Activated CD8-positive, alpha-beta memory T cell treated with anti-CD3 and anti-CD28 coated beads for 4 hours (primary cell): ENCODE measurements around the gene SLC25A24.
"Not testable (repeated sequence)": the region's sequence is repeated elsewhere in the genome, so short reads cannot be mapped to it uniquely, and the experiment has no call there.

Experiments used
- DNase-seq, 2 donors: peaks; one replicate each; pipeline ENCODE4 v3.0.0-alpha.2; 2020; ENCODE audit warnings: low read depth in 2 of 2

Gene SLC25A24

GRCh38 chr1:108199781-108200686, at the start of gene SLC25A24:
TSS of gene SLC25A24 (minus strand) at chr1:108200343. CDS start at chr1:108200138, 205 bp downstream.
- DNase-seq, result peak; percentile 21 to 35

DNA sequence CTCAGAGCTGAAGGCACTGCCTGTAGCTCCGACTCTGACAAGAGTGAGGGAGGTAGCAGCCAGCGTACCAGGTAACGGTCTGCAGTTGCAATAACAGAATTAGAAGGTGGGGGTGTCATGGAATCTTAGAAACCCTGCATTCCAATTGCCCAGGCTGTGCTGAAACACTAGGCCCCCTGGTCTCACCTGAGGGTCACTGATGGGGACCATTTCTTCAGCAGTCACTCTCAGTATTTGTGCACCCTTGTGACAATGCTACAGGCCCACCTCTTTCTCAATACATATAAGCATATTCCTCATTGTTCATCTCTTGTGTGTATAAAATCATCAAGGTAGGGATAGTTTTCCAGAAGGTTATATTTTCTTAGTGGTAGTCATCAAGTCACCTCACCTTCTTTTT, 43.8 kb upstream of the SLC25A24 start, which contains the start of gene NBPF4:
NBPF4 (minus strand) TSS at position 101 of the 400 bp plus-strand sequence. CDS start 315 bp downstream, outside the sequence.
- not testable (repeated sequence) for DNase-seq

- not testable (repeated sequence) for DNase-seq
Observed at GRCh38 chr1:108239426-108239825, 39.3 kb upstream of the SLC25A24 start.

DNA sequence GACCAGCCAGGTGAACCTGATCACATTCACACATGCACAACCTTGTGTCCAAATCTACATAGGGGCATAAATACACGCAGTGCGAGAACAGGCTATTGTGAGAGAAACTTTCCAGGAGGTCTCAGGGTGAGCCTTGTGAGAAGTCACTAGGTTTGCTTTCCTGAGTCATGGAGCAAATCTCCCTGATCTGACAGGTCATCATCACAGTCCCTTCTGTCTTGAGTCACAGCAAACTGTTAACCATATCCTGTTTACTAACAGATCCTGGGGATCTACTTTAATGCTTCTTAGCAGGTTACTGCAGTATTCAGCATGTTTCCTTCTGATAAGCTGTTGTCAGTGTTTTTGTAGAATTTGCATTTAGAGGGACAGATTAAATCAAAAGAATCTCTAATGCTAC, 35.2 kb upstream of the SLC25A24 start:
- DNase-seq, result not testable (repeated sequence)

DNA sequence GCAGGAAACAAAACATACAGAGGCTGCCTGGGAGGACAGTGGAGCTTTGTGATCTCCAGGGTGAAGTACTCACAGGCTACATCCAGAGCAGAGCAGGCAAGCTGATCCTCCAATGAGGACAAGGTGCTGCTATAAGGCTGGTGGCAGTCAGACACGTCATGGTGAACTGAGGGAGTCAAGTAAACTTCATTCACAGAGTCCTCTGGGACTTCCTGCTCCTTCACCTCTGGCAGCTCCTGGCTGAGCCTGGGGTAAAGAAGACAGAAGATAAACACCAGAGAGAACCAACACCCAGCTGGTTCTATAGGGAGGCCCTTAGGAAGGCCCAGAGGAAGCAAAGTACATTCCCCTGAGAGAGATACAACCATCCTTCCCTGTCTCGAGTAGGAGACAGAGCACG, 32.0 kb upstream of the SLC25A24 start:
- not testable (repeated sequence) for DNase-seq

DNA sequence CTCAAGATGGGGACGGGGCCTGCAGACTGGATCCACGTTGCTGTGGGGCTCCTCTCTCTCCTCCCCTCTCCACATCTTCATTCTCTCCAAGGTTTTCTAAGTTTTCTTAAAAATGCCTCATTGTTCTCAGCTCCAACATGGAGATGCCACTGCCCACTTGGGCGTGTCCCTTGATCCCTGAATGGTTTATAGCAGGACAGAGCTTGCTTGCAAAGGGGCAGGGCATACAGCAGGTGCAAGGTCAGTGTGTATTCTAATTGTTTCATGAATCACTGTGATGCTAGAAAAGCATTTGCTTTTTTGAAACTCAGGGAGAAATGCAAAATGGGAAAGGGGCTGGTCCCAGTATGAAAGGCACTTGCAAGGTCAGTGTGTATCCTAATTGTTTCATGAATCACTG, 29.8 kb upstream of the SLC25A24 start:
- not testable (repeated sequence) for DNase-seq

GRCh38 chr1:108227772-108228171, 27.6 kb upstream of the SLC25A24 start:
- DNase-seq, result not testable (repeated sequence)

DNA sequence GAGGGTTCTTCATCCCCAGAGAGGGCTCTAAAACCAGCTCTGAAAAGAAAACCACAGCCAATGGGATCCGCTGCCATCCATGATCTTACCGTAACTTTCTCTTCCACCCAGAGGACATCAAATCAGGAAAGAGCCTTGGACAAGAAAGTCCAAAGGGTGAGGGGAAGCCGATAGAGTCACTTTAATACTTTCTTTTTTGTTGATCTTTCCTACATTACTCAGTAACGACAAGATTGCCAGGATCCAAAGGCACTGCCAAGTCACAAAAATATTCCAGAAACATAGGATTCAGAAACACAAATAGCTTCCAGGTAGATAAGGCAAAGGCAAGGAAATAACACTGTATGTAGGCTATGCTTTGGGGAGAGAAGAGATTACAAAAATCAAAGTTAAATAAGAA, 26.7 kb upstream of the SLC25A24 start:
- not testable (repeated sequence) for DNase-seq

DNA sequence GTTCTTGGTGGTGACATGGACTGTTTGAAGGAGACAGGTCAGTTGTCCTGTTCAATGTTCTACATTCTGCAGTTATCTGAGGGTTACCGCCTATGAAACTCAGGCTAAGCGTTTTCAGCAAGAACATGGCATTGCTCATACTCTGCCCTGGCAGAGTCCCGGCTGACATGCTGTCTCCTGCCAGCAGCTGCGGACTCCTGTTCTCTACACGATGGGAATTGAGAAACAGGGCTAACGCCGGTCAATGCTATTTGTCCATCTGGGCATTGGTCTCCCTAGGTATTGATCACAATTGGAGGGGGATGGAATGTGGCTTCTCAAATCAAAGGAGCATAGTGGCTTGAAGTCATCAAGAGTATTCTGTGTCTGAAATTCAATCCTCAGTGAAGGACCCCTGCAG, 23.1 kb upstream of the SLC25A24 start:
- not testable (repeated sequence) for DNase-seq

DNA sequence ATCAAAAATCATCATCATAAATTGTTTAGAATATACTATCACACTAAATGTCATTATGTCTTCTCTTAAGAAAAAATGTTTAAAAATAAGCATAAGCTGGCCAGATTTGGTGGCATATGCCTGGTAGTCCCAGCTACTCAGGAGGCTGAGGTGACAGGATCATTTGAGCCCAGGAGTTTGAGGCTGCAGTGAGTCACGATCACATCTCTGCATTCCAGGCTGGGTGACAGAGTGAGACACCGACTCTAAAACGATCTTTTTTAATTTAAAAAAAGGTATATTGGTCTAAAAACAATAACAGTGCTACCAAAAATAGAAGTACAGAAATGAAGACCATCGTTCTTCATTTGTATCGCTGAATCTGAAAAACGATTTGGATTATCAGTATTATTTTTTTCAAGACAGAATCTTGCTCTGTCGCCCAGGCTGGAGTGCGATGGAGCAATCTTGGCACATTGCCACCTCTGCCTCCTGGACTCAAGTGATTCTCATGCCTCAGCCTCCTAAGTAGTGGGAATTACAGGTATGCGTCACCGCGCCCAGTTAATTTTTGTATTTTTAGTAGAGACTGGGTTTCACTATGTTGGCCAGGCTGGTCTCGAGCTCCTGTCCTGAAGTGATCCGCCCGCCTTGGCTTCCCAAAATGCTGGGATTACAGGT, 17.5 kb upstream of the SLC25A24 start:
- DNase-seq, result not testable (repeated sequence)

- DNase-seq, result not testable (repeated sequence)
Observed at GRCh38 chr1:108217007-108217406, 16.9 kb upstream of the SLC25A24 start.

DNA sequence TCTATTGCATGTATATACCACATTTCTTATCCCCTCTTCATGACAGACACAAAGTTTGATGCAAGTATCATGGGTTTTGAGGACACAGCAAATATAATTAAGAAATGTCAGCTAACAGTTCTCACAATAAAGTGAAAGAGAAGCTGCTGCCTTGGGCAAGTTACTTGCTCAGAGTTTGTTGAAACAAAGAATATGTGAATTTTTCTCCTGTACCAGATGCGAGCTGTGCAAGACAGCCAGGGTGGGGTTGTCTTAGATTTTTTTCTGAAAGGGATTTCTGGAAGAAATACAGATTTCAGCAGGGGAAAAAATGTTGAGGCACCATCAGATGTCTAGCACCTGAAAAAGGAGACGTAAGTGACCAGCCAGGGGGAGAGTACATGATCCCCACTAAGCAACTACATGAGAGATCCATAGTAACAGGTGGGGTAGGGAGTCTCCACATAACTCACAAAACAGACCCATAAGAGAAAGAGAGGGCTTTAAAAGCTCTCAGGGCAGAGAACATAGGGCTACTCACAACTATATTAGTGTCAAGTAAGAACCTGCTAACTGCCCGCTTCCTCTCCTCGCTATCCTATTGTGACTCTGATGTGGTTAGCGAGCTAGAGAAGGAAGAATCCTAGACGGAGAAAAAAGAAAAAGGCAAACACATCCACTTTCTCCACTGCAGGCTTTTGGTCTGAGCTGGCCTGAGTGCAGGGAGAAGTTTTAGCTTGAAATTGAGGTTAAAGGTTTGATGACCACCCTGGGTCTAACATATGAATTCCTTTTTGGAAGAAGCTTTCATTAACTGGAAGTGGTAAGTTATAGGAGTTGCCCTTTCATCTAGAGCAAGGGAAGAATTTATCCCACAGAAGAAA, 16.1 kb upstream of the SLC25A24 start:
- not testable (repeated sequence) for DNase-seq

- not testable (repeated sequence) for DNase-seq
Observed at GRCh38 chr1:108214641-108215465, 14.7 kb upstream of the SLC25A24 start.

DNA sequence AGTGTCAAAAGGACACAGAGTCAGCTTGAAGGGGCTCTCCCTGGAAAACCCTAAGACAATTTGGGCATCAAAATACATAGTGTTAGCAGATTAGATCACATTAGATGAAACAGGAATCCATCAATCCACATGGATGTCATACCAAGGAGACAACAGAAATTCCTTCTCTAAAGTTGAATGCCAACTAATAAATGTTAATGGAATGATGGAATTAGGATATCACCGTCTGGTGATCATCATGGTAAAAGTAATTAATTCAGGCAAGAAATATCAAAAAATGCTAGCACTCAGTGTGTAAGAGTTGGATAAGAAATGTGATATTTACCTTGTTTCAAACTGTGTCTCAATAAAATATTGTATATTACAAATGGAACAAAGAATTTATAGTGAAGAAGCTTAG, 10.9 kb upstream of the SLC25A24 start:
- DNase-seq, result no peak

DNA sequence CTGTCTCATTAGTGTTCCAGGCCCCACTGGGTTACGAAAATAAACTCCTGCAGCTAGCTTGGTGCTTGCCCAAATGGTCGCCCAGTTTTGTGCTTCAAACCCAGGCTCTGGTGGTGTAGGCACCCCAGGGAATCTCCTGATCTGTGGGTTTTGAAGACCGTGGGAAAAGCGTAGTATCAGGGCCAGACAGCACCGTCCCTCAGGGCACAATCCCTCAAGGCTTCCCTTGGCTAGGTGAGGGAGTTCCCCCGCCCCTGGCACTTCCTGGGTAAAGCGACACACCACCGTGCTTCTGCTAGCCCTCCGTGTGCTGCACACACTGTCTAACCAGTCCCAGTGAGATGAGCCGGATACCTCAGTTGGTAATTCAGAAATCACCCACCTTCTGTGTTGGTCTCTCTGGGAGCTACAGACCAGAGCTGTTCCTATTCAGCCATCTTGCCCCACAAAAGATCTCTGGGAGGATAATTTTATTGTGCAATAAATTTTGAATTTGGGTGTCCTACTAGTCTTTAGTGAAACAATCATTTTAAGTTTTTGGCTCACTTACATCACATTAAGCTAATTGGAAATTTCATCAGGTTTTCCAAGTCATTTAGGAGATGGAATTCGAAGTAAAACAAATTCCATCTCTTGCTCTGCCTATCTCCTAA, 9.4 kb upstream of the SLC25A24 start:
- no peak for DNase-seq

GRCh38 chr1:108208724-108209446, 8.7 kb upstream of the SLC25A24 start:
- no peak for DNase-seq

DNA sequence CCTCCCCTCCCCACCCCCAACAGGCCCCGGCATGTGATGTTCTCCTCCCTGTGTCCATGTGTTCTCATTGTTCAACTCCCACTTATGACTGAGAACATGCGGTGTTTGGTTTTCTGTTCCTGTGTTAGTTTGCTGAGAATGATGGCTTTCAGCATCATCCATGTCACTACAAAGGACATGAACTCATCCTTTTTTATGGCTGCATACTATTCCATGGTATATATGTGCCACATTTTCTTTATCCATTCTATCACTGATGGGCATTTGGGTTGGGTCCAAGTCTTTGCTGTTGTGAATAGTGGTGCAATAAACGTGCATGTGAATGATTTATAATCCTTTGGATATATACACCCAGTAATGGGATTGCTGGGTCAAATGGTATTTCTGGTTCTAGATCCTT, 3.4 kb upstream of the SLC25A24 start:
- DNase-seq, result not testable (repeated sequence)

- no peak for DNase-seq
Observed at GRCh38 chr1:108201687-108202086, 1.5 kb upstream of the SLC25A24 start.

DNA sequence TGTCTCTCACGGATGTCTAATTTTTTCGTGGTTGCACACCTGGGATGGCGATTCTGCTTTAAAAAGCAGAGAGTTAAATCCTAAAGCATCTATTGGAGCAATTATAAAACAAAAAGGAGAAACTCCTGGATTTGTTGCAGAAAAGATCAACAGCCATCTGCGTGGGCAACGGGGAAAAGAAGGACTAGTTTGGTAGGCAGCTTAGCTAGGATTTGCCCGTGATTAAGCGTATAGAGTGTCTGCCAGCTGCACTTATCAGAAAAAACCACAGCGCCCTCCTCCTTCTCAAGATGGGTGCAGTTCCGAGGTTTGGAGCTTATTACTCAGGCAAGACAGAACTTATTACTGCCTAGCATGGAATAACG, 526 bp upstream of the SLC25A24 start:
- DNase-seq, result peak in 1 of 2 donors; percentile 20
